Measurements from ENCODE around the gene PRRC2B.
A peak's percentile ranks its signal among the peaks of the same experiment; 100 is the strongest.
"Not testable (repeated sequence)": the region's sequence is repeated elsewhere in the genome, so short reads cannot be mapped to it uniquely, and the experiment has no call there.

PRRC2B gene

GRCh38 chr9:131472085-131472484, 78.2 kb downstream of the PRRC2B start:
- DNase-seq (ENCODE audit: low spot score) = not testable (repeated sequence)

GRCh38 chr9:131473198-131473885, 79.5 kb downstream of the PRRC2B start:
- DNase-seq (ENCODE audit: low spot score) = no peak

GRCh38 chr9:131473891-131474290, 80.0 kb downstream of the PRRC2B start:
- no peak for DNase-seq (ENCODE audit: low spot score)

- DNase-seq (ENCODE audit: low spot score) = no peak
These were observed 80.8 kb downstream of the PRRC2B start for GRCh38 chr9:131474711-131475110.

GRCh38 chr9:131475111-131475955, 81.4 kb downstream of the PRRC2B start:
- DNase-seq (ENCODE audit: low spot score) = no peak

- DNase-seq (ENCODE audit: low spot score) = no peak
These were observed 82.3 kb downstream of the PRRC2B start for GRCh38 chr9:131475956-131476776.

GRCh38 chr9:131476777-131477345, 83.0 kb downstream of the PRRC2B start:
- no peak for DNase-seq (ENCODE audit: low spot score)

GRCh38 chr9:131477367-131477766, 83.5 kb downstream of the PRRC2B start:
- DNase-seq (ENCODE audit: low spot score) = no peak

- DNase-seq (ENCODE audit: low spot score) = no peak
These were observed 84.0 kb downstream of the PRRC2B start for GRCh38 chr9:131477816-131478419.

GRCh38 chr9:131478421-131478868, 84.6 kb downstream of the PRRC2B start:
- DNase-seq (ENCODE audit: low spot score) = peak; percentile 5

- DNase-seq (ENCODE audit: low spot score) = no peak
These were observed 85.0 kb downstream of the PRRC2B start for GRCh38 chr9:131478911-131479310.

- no peak for DNase-seq (ENCODE audit: low spot score)
These were observed 86.4 kb downstream of the PRRC2B start for GRCh38 chr9:131480258-131480657.

- DNase-seq (ENCODE audit: low spot score) = no peak
These were observed 87.8 kb downstream of the PRRC2B start for GRCh38 chr9:131481441-131482342.

- DNase-seq (ENCODE audit: low spot score) = no peak
These were observed 88.6 kb downstream of the PRRC2B start for GRCh38 chr9:131482343-131483006.

- no peak for DNase-seq (ENCODE audit: low spot score)
These were observed 89.6 kb downstream of the PRRC2B start for GRCh38 chr9:131483319-131484050.

- DNase-seq (ENCODE audit: low spot score) = no peak
These were observed 90.2 kb downstream of the PRRC2B start for GRCh38 chr9:131484051-131484445.

- no peak for DNase-seq (ENCODE audit: low spot score)
These were observed 90.8 kb downstream of the PRRC2B start for GRCh38 chr9:131484560-131485185.

- no peak for DNase-seq (ENCODE audit: low spot score)
These were observed 91.3 kb downstream of the PRRC2B start for GRCh38 chr9:131485206-131485605.
